Measurements from ENCODE around the gene HOXB6. TPM values are rescaled to one million over a fixed set of nuclear protein-coding genes. Genes with fewer than 3 reads are reported as not detected.

The HOXB6 gene
- total RNA-seq, 1 experiment from 2014 or later = 19.8 TPM

DNA sequence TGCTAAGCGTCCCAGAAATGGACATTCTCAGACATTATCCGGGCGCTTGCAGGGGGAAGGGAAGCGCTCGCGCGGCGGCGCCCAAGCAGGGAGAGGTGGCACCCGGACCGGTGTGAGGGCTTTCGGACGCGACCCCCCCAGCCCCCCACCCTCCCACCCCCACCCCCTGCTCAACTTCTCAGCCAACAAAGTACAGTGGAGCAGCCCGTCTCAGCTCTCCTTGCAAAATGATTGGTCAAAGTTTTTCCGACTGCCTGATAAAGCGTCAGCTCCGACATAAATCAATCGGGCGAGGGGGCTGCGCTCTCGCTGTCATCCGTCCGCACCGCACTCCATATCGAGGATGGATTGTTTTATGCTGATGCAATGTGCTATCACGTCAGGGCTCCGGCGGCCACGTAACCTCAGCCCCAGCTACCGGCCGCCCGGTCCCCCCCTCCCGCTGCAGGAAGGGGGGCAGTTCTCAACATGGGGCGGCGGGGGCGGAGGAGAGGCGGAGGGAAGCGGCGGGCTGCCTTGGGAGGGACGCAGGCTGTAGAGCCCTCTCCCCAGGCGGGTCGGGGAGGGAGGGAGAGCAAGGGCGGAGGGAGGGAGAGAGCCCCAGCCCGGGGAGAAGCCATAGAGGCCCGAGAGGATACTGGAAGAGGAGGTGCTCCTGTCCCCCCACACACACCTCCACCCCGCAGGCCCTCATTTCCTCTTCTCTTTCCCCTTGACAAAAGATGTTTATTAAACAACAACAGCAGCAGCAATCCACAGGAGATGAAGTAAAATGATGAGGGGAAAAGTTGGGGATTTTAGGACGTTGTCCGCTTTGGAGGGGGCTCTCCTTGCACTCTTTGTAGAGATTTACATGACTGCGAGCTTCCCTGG lies 21.7 kb upstream of the HOXB6 start, which contains the start of gene HOXB9:
Gene HOXB9 (minus strand): TSS at position 114 of the 873 bp plus-strand sequence. CDS start 89 bp downstream, at position 25.
- CTCF ChIA-PET = interaction anchor here (0.6 to 2.6 kb wide), 4 partner anchors 10 to 21 kb away, joined by 3 to 7 read pairs (median 4); no protein-coding TSS in a partner anchor
- Histone ChIP-seq H3K4me3 (ENCODE audit: low read depth, low read length, poor library complexity, severe bottlenecking) (peak within 1 kb of the TSS; percentile 60), H3K4me1 (ENCODE audit: insufficient read depth, low read length, poor library complexity, severe bottlenecking) (peaks cover 20% of the 10 kb centered on the region), H3K36me3 (ENCODE audit: insufficient read depth, low read length, poor library complexity, severe bottlenecking) (no peaks in the 10 kb centered on the region), H3K9me3 (ENCODE audit: low read depth, low read length, poor library complexity, severe bottlenecking) (no peaks in the 10 kb centered on the region), H3K27me3 (replicated peaks; ENCODE audit: insufficient read depth, low read depth, low read length, poor library complexity) (no peaks in the 10 kb centered on the region), H3K27ac (ENCODE audit: low read depth, low read length, poor library complexity, severe bottlenecking) (peak within 1 kb of the TSS; percentile 64)
- no TSS peak for BruUV-seq (replicated peaks)
- peak; percentile 64 for DNase-seq (ENCODE audit: low spot score)
- intact Hi-C loops (cut with micrococcal nuclease; ENCODE audit: unreplicated experiment) = no loop called here
- POLR2A ChIA-PET (ENCODE audit: low non-redundant PET) = interaction anchor here (0.6 to 0.7 kb wide), 5 partner anchors 16 to 411 kb away, joined by 3 to 12 read pairs (median 6); partner anchors contain the start of gene HOXB7
- TF ChIP-seq, protein P1, sequence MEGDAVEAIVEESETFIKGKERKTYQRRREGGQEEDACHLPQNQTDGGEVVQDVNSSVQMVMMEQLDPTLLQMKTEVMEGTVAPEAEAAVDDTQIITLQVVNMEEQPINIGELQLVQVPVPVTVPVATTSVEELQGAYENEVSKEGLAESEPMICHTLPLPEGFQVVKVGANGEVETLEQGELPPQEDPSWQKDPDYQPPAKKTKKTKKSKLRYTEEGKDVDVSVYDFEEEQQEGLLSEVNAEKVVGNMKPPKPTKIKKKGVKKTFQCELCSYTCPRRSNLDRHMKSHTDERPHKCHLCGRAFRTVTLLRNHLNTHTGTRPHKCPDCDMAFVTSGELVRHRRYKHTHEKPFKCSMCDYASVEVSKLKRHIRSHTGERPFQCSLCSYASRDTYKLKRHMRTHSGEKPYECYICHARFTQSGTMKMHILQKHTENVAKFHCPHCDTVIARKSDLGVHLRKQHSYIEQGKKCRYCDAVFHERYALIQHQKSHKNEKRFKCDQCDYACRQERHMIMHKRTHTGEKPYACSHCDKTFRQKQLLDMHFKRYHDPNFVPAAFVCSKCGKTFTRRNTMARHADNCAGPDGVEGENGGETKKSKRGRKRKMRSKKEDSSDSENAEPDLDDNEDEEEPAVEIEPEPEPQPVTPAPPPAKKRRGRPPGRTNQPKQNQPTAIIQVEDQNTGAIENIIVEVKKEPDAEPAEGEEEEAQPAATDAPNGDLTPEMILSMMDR (conservative IDR thresholded peaks at IDR 0.05; ENCODE audit: low read depth, low read length) = no peak
- no peak for TF ChIP-seq EZH2 (IDR thresholded peaks at IDR 0.05; ENCODE audit: borderline replicate concordance, low read depth, low read length, poor library complexity, severe bottlenecking)

DNA sequence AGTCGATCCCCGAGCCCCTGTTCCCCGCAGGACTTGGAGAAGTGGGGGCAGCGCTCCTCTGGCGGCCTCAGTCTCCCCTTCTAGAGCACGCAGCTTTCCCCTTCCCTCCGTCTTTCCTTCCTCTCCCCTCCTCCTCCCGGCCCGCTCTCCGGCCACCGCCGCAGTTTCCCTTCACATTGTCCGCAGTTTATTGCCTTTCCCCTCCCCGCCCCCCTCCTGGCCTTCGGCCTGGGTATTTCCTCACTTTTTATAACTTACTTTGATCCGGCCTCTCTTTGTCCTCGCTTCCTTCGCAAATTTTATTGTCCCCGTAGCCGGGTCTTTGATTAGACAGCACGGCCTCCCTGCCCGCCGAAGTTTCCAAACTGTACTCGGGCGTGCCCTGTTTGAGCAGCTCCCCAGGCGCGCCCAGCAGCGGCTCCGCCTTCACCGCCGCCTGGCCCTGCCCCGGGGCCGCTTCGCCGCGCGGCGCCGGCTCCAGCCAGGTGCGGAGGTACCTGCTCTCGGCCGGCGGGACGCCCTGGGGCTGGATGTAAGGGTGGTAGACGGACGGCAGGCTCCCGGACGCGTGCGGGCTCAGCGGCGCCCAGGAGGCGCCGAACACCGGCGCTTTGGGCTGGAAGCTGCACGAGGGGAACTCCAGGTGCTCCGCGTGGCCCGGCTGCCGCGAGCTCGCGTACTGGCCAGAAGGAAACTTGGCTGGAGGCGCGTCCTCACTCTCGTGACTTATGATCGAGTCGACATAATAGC lies 20.9 kb upstream of the HOXB6 start:
- CTCF ChIA-PET = interaction anchor here (0.6 to 2.6 kb wide), 5 partner anchors 11 to 259 kb away, joined by 3 to 9 read pairs (median 6); no protein-coding TSS in a partner anchor
- peak overlapping the region; percentile 60 for H3K4me3 ChIP-seq (ENCODE audit: low read depth, low read length, poor library complexity, severe bottlenecking)
- POLR2A ChIA-PET (ENCODE audit: low non-redundant PET) = interaction anchor here (0.5 to 0.7 kb wide), 5 partner anchors 15 to 584 kb away, joined by 3 to 12 read pairs (median 8); partner anchors contain the start of gene HOXB7
- no peaks in the 10 kb centered on the region for H3K27me3 ChIP-seq (replicated peaks; ENCODE audit: insufficient read depth, low read depth, low read length, poor library complexity)
- H3K27ac ChIP-seq (ENCODE audit: low read depth, low read length, poor library complexity, severe bottlenecking) = peak overlapping the region; percentile 64
- TF ChIP-seq, protein P1 (conservative IDR thresholded peaks at IDR 0.05; ENCODE audit: low read depth, low read length) = no peak
- TF ChIP-seq EZH2 (IDR thresholded peaks at IDR 0.05; ENCODE audit: borderline replicate concordance, low read depth, low read length, poor library complexity, severe bottlenecking) = no peak
- intact Hi-C loops (cut with micrococcal nuclease; ENCODE audit: unreplicated experiment) = no loop called here
- no peaks in the 10 kb centered on the region for H3K36me3 ChIP-seq (ENCODE audit: insufficient read depth, low read length, poor library complexity, severe bottlenecking)
- no peaks in the 10 kb centered on the region for H3K9me3 ChIP-seq (ENCODE audit: low read depth, low read length, poor library complexity, severe bottlenecking)
- H3K4me1 ChIP-seq (ENCODE audit: insufficient read depth, low read length, poor library complexity, severe bottlenecking) = peaks cover 20% of the 10 kb centered on the region
- peak; percentile 54 for DNase-seq (ENCODE audit: low spot score)
- BruUV-seq (replicated peaks) = no TSS peak
